Anterior cingulate cortex (tissue), 58 donors: ENCODE data around the gene CD38.

Experiments used
- DNase-seq, 58 donors: peaks; one replicate each; lab custom pipeline; 2025; lab: John Stamatoyannopoulos, UW

Gene CD38

GRCh38 chr4:15893962-15894361 is 115.8 kb downstream of the CD38 start:
- no peak for DNase-seq

GRCh38 chr4:15894393-15894792 is 116.3 kb downstream of the CD38 start:
- no peak for DNase-seq

- peak in 11 of 58 donors; percentile 1 to 29 (median 6) for DNase-seq
Observed at GRCh38 chr4:15894921-15895916, 117.1 kb downstream of the CD38 start.

DNA sequence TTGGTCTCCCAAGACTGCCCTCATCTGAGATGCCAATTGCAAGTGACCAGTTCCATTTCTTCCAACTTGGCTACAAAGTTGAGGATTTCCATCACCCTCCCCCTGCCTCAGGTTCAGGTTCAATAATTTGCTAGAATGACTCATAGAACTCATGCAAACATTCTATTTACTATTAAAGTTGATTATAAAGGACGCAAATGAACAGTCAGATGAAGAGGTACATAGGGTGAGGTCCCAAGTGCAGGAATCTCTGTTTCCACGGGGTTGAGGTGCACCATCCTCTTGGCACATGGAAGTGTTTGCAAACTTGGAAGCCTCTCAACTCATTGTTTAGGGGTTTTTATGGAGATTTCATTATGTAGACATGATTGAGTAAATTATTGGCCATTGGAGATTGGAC is 119.4 kb downstream of the CD38 start:
- no peak for DNase-seq

DNA sequence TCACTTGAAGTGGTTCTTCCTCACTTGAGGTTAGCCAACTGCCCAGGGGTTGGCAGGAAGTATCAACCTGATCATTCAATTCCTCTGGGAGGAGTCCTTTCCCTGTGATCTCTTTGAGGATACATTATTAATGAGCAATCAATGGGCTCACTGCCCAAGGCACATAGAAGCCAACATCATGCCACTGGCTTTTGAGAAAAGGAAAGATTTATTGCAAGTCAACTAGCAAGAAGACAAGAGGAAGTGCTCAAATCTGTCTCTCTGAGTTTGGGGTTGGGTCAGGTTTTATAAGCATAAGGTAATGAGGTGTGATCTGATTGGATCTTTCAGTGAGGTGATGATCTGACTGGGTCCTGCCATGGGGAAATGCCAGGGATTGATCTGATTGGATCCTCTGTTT is 120.8 kb downstream of the CD38 start:
- no peak for DNase-seq

DNA sequence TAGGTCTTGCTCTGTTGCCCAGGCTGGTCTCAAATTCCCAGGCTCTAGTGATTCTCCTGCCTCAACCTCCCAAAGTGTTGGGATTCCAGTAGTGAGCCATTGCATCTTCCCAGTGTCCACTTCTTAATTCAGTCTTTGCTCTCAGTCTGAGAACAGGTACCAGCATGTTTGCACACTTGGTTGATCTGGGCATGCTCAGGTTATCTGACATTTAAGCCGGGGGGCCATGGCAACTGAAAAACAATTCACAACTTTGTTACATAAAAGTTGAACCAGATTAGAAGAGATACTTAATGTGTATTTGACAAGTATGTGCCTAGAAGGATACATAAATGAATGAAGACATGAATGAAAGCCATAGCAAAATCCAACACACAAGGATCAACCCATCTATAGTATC is 121.4 kb downstream of the CD38 start:
- no peak for DNase-seq

- no peak for DNase-seq
Observed at GRCh38 chr4:15901007-15901406, 122.9 kb downstream of the CD38 start.

DNA sequence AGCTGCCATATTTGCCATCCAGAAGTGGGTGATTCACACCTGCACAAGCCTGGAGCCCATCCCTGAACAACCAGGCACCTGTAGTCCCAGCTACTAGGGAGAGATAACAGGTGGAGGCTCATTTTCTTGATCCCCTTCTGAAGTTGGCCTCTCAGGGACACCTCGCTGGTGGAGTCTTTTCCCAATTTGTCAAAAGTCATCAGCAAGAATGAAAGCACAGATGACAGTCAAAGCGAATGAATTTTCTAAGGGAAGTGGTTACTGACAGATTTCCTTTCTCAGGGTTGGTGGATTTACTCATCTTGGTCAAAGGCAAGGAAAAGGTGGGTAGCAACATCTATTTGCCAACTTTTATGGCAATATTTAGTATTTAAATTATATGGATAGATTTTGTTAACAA is 123.9 kb downstream of the CD38 start:
- no peak for DNase-seq

DNA sequence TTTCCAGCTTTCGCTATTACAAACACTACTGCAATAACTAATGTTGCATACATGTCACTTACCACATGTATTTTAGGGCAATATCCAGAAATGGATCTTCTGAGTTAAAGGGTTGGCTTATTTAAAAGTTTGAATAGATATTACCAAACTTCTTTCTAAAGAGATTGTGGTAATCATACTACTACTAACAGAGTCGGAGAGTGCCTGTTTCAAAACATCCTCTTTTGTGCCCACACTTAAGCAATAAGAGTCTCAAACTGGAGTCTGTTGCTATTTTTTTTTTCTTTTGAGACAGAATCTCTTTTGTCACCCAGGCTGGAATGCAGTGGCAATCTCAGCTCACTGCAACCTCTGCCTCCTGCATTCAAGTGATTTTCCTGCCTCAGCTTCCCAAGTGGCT is 124.6 kb downstream of the CD38 start:
- DNase-seq: no peak
